ENCODE results near the gene FAM162A.

FAM162A gene

GRCh38 chr3:122427857-122428471 lies 44.0 kb downstream of the FAM162A start:
- CTCF ChIA-PET = interaction anchor here (0.6 kb wide), 1 partner anchor 516 kb away, joined by 3 read pairs; no protein-coding TSS in a partner anchor
- Histone ChIP-seq H3K27ac (ENCODE audit: extremely low read depth, low read depth, low read length) (no peak overlapping the region), H3K9me3 (ENCODE audit: control insufficient read depth, insufficient read depth, low read depth, low read length) (no peaks in the 10 kb centered on the region), H3K4me1 (ENCODE audit: control insufficient read depth, insufficient read depth, low read length) (no peaks in the 10 kb centered on the region), H3K4me3 (ENCODE audit: low read depth, low read length) (no peak overlapping the region), H3K36me3 (ENCODE audit: control insufficient read depth in 2 of 2, insufficient read depth in 1 of 2, low read length in 2 of 2) (peaks cover 9 to 80% of the 10 kb centered on the region in 2 experiments)
- TF ChIP-seq ZNF26 (tag by site-specific recombination; IDR thresholded peaks at IDR 0.05) = no peak
- no peak for TF ChIP-seq PRDM1 (tag by site-specific recombination; IDR thresholded peaks at IDR 0.05)
- no peak for TF ChIP-seq ZNF830 (tag by site-specific recombination; IDR thresholded peaks at IDR 0.05; ENCODE audit: low read depth)
- TF ChIP-seq ZNF670 (tag by site-specific recombination; IDR thresholded peaks at IDR 0.05; ENCODE audit: low read depth) = no peak
- TF ChIP-seq, protein P1, sequence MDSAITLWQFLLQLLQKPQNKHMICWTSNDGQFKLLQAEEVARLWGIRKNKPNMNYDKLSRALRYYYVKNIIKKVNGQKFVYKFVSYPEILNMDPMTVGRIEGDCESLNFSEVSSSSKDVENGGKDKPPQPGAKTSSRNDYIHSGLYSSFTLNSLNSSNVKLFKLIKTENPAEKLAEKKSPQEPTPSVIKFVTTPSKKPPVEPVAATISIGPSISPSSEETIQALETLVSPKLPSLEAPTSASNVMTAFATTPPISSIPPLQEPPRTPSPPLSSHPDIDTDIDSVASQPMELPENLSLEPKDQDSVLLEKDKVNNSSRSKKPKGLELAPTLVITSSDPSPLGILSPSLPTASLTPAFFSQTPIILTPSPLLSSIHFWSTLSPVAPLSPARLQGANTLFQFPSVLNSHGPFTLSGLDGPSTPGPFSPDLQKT (IDR thresholded peaks at IDR 0.05; ENCODE audit: borderline replicate concordance, low read depth, low read length) = no peak
- no peak for TF ChIP-seq ZNF426 (tag by site-specific recombination; IDR thresholded peaks at IDR 0.05)
- TF ChIP-seq ZFP41 (tag by site-specific recombination; IDR thresholded peaks at IDR 0.05; ENCODE audit: borderline replicate concordance) = no peak
- no peak for TF ChIP-seq ZNF19 (tag by site-specific recombination; IDR thresholded peaks at IDR 0.05; ENCODE audit: low read depth)
- no peak for TF ChIP-seq WT1 (tag by site-specific recombination; IDR thresholded peaks at IDR 0.05)
- TF ChIP-seq ZNF10 (tag by site-specific recombination; IDR thresholded peaks at IDR 0.05) = no peak
- TF ChIP-seq ZNF654 (tag by site-specific recombination; IDR thresholded peaks at IDR 0.05; ENCODE audit: low read depth) = no peak
- TF ChIP-seq KLF1 (tag by site-specific recombination; IDR thresholded peaks at IDR 0.05) = no peak
- no peak for TF ChIP-seq ZSCAN5A (tag by site-specific recombination; IDR thresholded peaks at IDR 0.05)
- no peak for TF ChIP-seq EGR2 (tag by site-specific recombination; IDR thresholded peaks at IDR 0.05; ENCODE audit: low read depth)
- POLR2A ChIA-PET = no interaction called here

DNA sequence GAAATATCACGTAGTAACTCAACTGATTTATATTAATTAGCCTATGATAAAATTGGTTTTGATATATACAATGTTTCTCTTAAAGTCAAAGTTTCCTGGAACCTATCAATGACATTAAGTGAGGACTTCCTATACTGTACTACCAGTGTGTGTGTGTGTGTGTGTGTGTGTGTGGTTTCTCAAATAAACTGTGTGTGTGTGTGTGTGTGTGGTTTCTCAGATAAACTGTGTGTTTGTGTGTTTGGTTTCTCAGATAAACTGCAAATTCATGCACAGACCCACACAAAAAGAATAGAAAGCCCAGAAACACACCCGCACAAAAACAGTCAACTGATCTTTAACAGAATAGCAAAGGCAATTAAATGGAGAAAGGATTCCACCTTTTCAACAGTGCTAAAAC lies 46.4 kb downstream of the FAM162A start:
- H3K27ac ChIP-seq (ENCODE audit: extremely low read depth, low read depth, low read length) = no peak overlapping the region
- no peaks in the 10 kb centered on the region for H3K4me1 ChIP-seq (ENCODE audit: control insufficient read depth, insufficient read depth, low read length)
- POLR2A ChIA-PET = no interaction called here
- CTCF ChIA-PET = no interaction called here
- H3K36me3 ChIP-seq (ENCODE audit: control insufficient read depth in 2 of 2, insufficient read depth in 1 of 2, low read length in 2 of 2) = peaks cover 9 to 81% of the 10 kb centered on the region in 2 experiments
- no peaks in the 10 kb centered on the region for H3K9me3 ChIP-seq (ENCODE audit: control insufficient read depth, insufficient read depth, low read depth, low read length)
- no peak overlapping the region for H3K4me3 ChIP-seq (ENCODE audit: low read depth, low read length)
- no peak for TF ChIP-seq ZNF202 (tag by site-specific recombination; IDR thresholded peaks at IDR 0.05; ENCODE audit: borderline replicate concordance)
- TF ChIP-seq ZNF24 (tag by site-specific recombination; IDR thresholded peaks at IDR 0.05) = no peak
- TF ChIP-seq, protein P2, sequence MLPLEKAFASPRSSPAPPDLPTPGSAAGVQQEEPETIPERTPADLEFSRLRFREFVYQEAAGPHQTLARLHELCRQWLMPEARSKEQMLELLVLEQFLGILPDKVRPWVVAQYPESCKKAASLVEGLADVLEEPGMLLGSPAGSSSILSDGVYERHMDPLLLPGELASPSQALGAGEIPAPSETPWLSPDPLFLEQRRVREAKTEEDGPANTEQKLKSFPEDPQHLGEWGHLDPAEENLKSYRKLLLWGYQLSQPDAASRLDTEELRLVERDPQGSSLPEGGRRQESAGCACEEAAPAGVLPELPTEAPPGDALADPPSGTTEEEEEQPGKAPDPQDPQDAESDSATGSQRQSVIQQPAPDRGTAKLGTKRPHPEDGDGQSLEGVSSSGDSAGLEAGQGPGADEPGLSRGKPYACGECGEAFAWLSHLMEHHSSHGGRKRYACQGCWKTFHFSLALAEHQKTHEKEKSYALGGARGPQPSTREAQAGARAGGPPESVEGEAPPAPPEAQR (tag by site-specific recombination; IDR thresholded peaks at IDR 0.05) = no peak
- no peak for TF ChIP-seq ZNF146 (tag by site-specific recombination; IDR thresholded peaks at IDR 0.05)
- TF ChIP-seq ZNF354C (tag by site-specific recombination; IDR thresholded peaks at IDR 0.05; ENCODE audit: borderline replicate concordance, low read depth) = no peak
- TF ChIP-seq ZBTB21 (tag by site-specific recombination; IDR thresholded peaks at IDR 0.05) = no peak
- no peak for TF ChIP-seq ZNF580 (tag by site-specific recombination; IDR thresholded peaks at IDR 0.05)
- TF ChIP-seq ZNF223 (tag by site-specific recombination; IDR thresholded peaks at IDR 0.05) = no peak
- no peak for TF ChIP-seq KLF8 (tag by site-specific recombination; IDR thresholded peaks at IDR 0.05)
- no peak for TF ChIP-seq ZNF555 (tag by site-specific recombination; conservative IDR thresholded peaks at IDR 0.05)
- no peak for TF ChIP-seq ATF2 (tag by site-specific recombination; IDR thresholded peaks at IDR 0.05; ENCODE audit: low read depth)
- TF ChIP-seq, protein P3, sequence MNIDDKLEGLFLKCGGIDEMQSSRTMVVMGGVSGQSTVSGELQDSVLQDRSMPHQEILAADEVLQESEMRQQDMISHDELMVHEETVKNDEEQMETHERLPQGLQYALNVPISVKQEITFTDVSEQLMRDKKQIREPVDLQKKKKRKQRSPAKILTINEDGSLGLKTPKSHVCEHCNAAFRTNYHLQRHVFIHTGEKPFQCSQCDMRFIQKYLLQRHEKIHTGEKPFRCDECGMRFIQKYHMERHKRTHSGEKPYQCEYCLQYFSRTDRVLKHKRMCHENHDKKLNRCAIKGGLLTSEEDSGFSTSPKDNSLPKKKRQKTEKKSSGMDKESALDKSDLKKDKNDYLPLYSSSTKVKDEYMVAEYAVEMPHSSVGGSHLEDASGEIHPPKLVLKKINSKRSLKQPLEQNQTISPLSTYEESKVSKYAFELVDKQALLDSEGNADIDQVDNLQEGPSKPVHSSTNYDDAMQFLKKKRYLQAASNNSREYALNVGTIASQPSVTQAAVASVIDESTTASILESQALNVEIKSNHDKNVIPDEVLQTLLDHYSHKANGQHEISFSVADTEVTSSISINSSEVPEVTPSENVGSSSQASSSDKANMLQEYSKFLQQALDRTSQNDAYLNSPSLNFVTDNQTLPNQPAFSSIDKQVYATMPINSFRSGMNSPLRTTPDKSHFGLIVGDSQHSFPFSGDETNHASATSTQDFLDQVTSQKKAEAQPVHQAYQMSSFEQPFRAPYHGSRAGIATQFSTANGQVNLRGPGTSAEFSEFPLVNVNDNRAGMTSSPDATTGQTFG (tag by site-specific recombination; IDR thresholded peaks at IDR 0.05; ENCODE audit: borderline replicate concordance) = no peak
